ENCODE measurements around the gene CHKB. TPM values are rescaled to one million over a fixed set of nuclear protein-coding genes. Genes with fewer than 3 reads are reported as not detected.

Gene CHKB
- total and polyA plus RNA-seq, 2 of the 8 experiments (the other 6 are each of a cell fraction or from before 2014, with no cell fraction given) = 27.9 to 42.2 TPM

DNA sequence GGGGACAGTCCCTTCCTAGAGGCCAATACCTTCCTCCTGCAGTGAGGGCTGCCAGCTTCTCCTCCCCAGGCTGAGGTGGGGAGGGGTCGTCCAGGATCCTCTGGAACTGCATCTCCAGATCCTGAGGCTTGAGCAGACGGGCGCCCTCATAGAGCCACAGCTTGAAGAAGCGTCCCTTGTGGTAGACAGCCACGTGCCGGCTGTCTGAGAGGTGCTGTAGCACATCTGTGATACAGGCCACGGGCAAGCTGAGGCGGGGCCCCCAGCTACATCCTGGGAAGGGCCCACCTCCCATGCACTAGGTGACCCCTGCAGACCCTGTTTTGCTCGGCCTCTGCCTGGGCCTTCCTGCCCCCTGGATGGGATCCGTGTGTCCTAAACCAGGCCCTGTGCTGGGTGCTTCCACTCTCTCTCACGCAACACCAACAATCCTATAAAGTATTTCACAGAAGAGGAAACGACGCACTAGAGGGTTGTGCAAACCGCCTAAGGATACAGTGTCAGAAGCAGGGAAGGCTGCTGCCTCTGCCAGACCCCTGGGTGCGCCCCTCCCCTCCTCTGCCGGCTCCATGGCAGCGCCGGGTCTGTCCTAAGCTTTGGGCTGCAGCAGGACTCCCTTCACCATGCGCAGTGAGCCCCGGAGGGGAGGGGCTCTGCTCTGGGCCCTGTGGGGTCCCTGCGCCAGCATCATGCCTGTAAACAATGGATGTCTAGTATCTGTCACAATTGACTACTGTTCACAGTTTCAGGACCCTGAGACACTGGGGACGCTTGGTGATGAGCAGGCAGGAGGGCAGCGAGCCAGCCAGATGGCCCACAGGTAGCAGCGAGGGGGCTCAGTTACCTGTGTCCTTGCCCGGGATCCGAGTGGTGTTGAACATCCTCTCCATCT, 8.9 kb downstream of the CHKB start:
- Histone ChIP-seq H2BK120ac (replicated peaks; ENCODE audit: low read depth, low read length) (no peak overlapping the region), H2AK5ac (ENCODE audit: low read depth, low read length) (no peak overlapping the region), H3K4me1 (replicated peaks in 1 of 4; ENCODE audit: control insufficient read depth in 3 of 4, insufficient read depth in 4 of 4, low read length in 3 of 4) (no peaks in the 10 kb centered on the region), H3K23ac (ENCODE audit: insufficient read length) (no peak overlapping the region), H3K23me2 (ENCODE audit: low read depth, low read length) (no peaks in the 10 kb centered on the region), H3K9ac (replicated peaks in 1 of 4; ENCODE audit: extremely low read depth in 1 of 4, low read depth in 3 of 4, low read length in 3 of 4) (no peak overlapping the region), H3K79me1 (ENCODE audit: low read depth, low read length) (no peaks in the 10 kb centered on the region), H2BK12ac (ENCODE audit: low read depth, low read length) (no peak overlapping the region), H3K27ac (ENCODE audit: low read depth, low read length) (no peak overlapping the region; the same call in 1 of the 2 replicates), H3K4me3 (ENCODE audit: extremely low read depth in 1 of 4, insufficient read depth in 2 of 4, low read depth in 3 of 4, low read length in 4 of 4) (no peak overlapping the region), H3K9me3 (ENCODE audit: insufficient read depth in 2 of 2, low read depth in 1 of 2, low read length in 1 of 2) (no peaks in the 10 kb centered on the region), H3K56ac (replicated peaks; ENCODE audit: insufficient read length, low read depth, low read length) (no peak overlapping the region), H2BK15ac (ENCODE audit: low read length) (no peak overlapping the region), H3K4me2 (ENCODE audit: insufficient read depth in 1 of 2, low read depth in 2 of 2, low read length in 2 of 2) (no peak overlapping the region), H3K36me3 (ENCODE audit: control insufficient read depth in 2 of 4, insufficient read depth in 4 of 4, low read length in 3 of 4) (peaks cover 10 to 35% (median 27%) of the 10 kb centered on the region in 4 experiments; a peak in 7 of 8 replicates), H3K79me2 (ENCODE audit: control insufficient read depth in 1 of 2, insufficient read depth in 2 of 2, low read length in 2 of 2) (no peaks in the 10 kb centered on the region), H3K4ac (replicated peaks; ENCODE audit: insufficient read length, low read depth, low read length) (no peak overlapping the region), H3K18ac (ENCODE audit: extremely low read depth, low read length) (no peak overlapping the region), H4K8ac (ENCODE audit: extremely low read depth, insufficient read depth, low read length) (no peak overlapping the region; the same call in 1 of the 2 replicates), H2BK5ac (ENCODE audit: low read depth, low read length) (no peak overlapping the region), H2BK20ac (ENCODE audit: low read length) (no peak overlapping the region), H3K27me3 (replicated peaks in 1 of 4; ENCODE audit: control insufficient read depth in 3 of 4, extremely low read depth in 1 of 4, insufficient read depth in 3 of 4, low read length in 3 of 4) (no peaks in the 10 kb centered on the region), H4K91ac (replicated peaks; ENCODE audit: insufficient read length, low read length) (no peak overlapping the region), H4K5ac (ENCODE audit: insufficient read length, low read depth, low read length) (no peak overlapping the region), H4K20me1 (replicated peaks in 1 of 2; ENCODE audit: control insufficient read depth in 1 of 2, insufficient read depth in 2 of 2, low read length in 2 of 2) (peaks cover 5 to 22% of the 10 kb centered on the region in 2 experiments), H2AFZ (ENCODE audit: low read length) (no peak overlapping the region), H3K14ac (ENCODE audit: insufficient read length) (no peak overlapping the region)
- ChIA-PET CTCF (ENCODE audit: partially characterized antibody) (interaction anchor here (0.6 to 8.1 kb wide), 12 partner anchors 9 to 126 kb away, joined by 3 to 84 read pairs (median 4); partner anchors contain the start of genes ARSA and SYCE3), POLR2A (ENCODE audit: partially characterized antibody) (interaction anchor here (0.7 to 5.4 kb wide), 4 partner anchors 8 to 75 kb away, joined by 3 to 37 read pairs (median 8); partner anchors contain the start of genes CHKB and SYCE3)
- TF ChIP-seq JUND (IDR thresholded peaks at IDR 0.05; ENCODE audit: low read length) (no peak), RAD21 (IDR thresholded peaks at IDR 0.05 in 1 of 2, conservative IDR thresholded peaks at IDR 0.05 in 1 of 2; ENCODE audit: low read depth in 2 of 2, low read length in 2 of 2) (no peak), HDAC2 (IDR thresholded peaks at IDR 0.05; ENCODE audit: borderline replicate concordance in 1 of 2, low read depth in 2 of 2, low read length in 2 of 2) (no peak), SP1 (IDR thresholded peaks at IDR 0.05; ENCODE audit: low read depth, low read length) (no peak), POLR2A (IDR thresholded peaks at IDR 0.05; ENCODE audit: control extremely low read depth in 1 of 2, low read depth in 2 of 2, low read length in 2 of 2) (no peak), CEBPB (IDR thresholded peaks at IDR 0.05; ENCODE audit: low read depth, low read length) (no peak), TEAD4 (IDR thresholded peaks at IDR 0.05; ENCODE audit: low read depth, low read length) (no peak), RXRA (IDR thresholded peaks at IDR 0.05; ENCODE audit: insufficient read depth, low read depth, low read length) (no peak)
- 91% methylated on average over 26 of the region's 26 CpGs; no CpG with 5 or more reads in 1 of the 2 experiments for WGBS, 2 experiments (ENCODE audit: extremely low coverage in 1 of 2, insufficient coverage in 1 of 2, insufficient read length in 1 of 2, insufficient replicate concordance in 2 of 2, low coverage in 1 of 2, low lambda C conversion rate in 2 of 2, missing lambda C conversion rate in 1 of 2)
- DNase-seq (ENCODE audit: low read depth in 1 of 2, low spot score in 2 of 2) (no peak), FAIRE-seq (no peak)
